Ovary (tissue), 9 donors: ENCODE data around the gene JADE3. TPM values are rescaled to one million over a fixed set of nuclear protein-coding genes. Genes with fewer than 3 reads are reported as not detected.

Experiments
- DNase-seq, 5 donors: peaks; one replicate each; pipeline ENCODE4 v3.0.0-alpha.2; 2019 to 2020
- H3K27ac ChIP-seq, 2 donors: fragments of 200-600 bp; one replicate each; pipeline versions ENCODE4 v1.5.1 to v1.8.0; 2019 to 2022
- H3K27me3 ChIP-seq: fragments of 200-600 bp; one replicate; pipeline ENCODE4 v1.8.0; 2022
- H3K36me3 ChIP-seq: fragments of 200-600 bp; sonication (generic); one replicate; pipeline ENCODE4 v1.5.1; 2019
- H3K4me1 ChIP-seq: one replicate; pipeline ENCODE4 v1.8.1; 2013; ENCODE audit warnings: mild to moderate bottlenecking, moderate library complexity; ENCODE audit not compliant: insufficient read depth
- H3K4me3 ChIP-seq: fragments of 200-600 bp; sonication (generic); one replicate; pipeline ENCODE4 v1.5.1; 2017
- H3K9me3 ChIP-seq, 2 donors: fragments of 200-600 bp in 1 of 2; sonication (generic) in 1 of 2; one replicate each; pipeline versions ENCODE4 v1.5.1 to v1.8.1; 2013 to 2019; ENCODE audit warnings: mild to moderate bottlenecking in 1 of 2, moderate library complexity in 1 of 2
- CTCF ChIP-seq, 3 donors: fragments of 450-650 bp in 2 of 3; fragments of 200-600 bp in 1 of 3; IDR thresholded peaks; one replicate each; pipeline versions ENCODE4 v1.5.1 to v1.8.0; 2016 to 2022; ENCODE audit warnings: antibody characterized with exemption in 3 of 3, mild to moderate bottlenecking in 1 of 3
- EP300 ChIP-seq: sonication (generic); formaldehyde crosslinking; IDR thresholded peaks from one replicate; pipeline ENCODE4 v1.6.1; 2017; ENCODE audit warnings: antibody characterized with exemption
- POLR2A ChIP-seq: fragments of 450-650 bp; IDR thresholded peaks from one replicate; pipeline ENCODE4 v1.6.1; 2017; ENCODE audit warnings: antibody characterized with exemption, mild to moderate bottlenecking, moderate library complexity
- WGBS, 3 donors: extraction: QIAGEN DNeasy Blood & Tissue Kit in 1 of 3; methylation state at CpG; one replicate each; pipeline versions ENCODE4 v1.1.5 to v1.1.7; 2013 to 2017; 5-methylcytosine and 5-hydroxymethylcytosine counted together
- intact Hi-C, 4 donors: fragments of 100-400 bp; cut with DNase I; formaldehyde crosslinking; loops; one replicate each; pipeline versions ENCODE4 v1.11.0 to v1.15.1; 2022 to 2023
- polyA plus RNA-seq, 2 donors: library from polyadenylated mRNA; stranded (reverse); fragments of 200-250 nt in 1 of 2; fragments of 350-450 nt in 1 of 2; fragmentation: Illumina TruSeq in 1 of 2; extraction: RNeasy Lipid Tissue Mini Kit (QIAGEN cat#74804) in 1 of 2; gene quantifications; one replicate each; pipeline ENCODE4 v1.2.3, GENCODE V29; 2013 to 2014
- total RNA-seq, 7 donors: library from RNA; depleted of rRNA in 2 of 7; stranded (reverse); fragments of >200 nt in 2 of 7; fragmentation: NEBNext Ultra II Directional in 3 of 7; extraction: Animal tissue kit (Norgen Biotek cat#: 25700) in 3 of 7; gene quantifications; one replicate each; pipeline versions ENCODE4 v1.1.0 to v1.2.4, GENCODE V29; 2016 to 2023
- donor health status: DM: no; HTN: no; CAD: no; lungs with moderate emphysema.
- donor health status: DM: no; HTN: no; CAD: no.
- donor health status: Bipolar disorder and iron deficiency.
- donor health status: DM: yes; HTN: yes; CAD: no.
- donor health status: DM: no; HTN: no; CAD: no.
- donor health status: DM: yes; HTN: yes; CAD: no.

The JADE3 gene
- total and polyA plus RNA-seq, 9 donors, result 5.2 to 27.8 (median 9.7) TPM

- TF ChIP-seq POLR2A (no peak), CTCF (IDR thresholded peaks at IDR 0.05) (no peak), EP300 (no peak)
- 34 to 36% (median 34%) methylated on average over 5 of the region's 5 CpGs for WGBS, 3 donors
- intact Hi-C loops, result no loop called here
- Histone ChIP-seq H3K9me3 (no peaks in the 10 kb centered on the region), H3K36me3 (no peaks in the 10 kb centered on the region), H3K27me3 (no peaks in the 10 kb centered on the region), H3K27ac (no peak overlapping the region), H3K4me1 (no peaks in the 10 kb centered on the region), H3K4me3 (no peak overlapping the region)
- DNase-seq, result no peak
Measured at GRCh38 chrX:47047989-47048388, 135.8 kb downstream of the JADE3 start.

- Histone ChIP-seq H3K27me3 (no peaks in the 10 kb centered on the region), H3K4me1 (no peaks in the 10 kb centered on the region)
- 65 to 78% (median 67%) methylated on average over 1 of the region's 1 CpG for WGBS, 3 donors
Measured at GRCh38 chrX:47059142-47059874, 147.1 kb downstream of the JADE3 start.

GRCh38 chrX:47060708-47061107 is 148.5 kb downstream of the JADE3 start:
- H3K9me3 ChIP-seq, result no peaks in the 10 kb centered on the region
- H3K27me3 ChIP-seq, result no peaks in the 10 kb centered on the region
- WGBS, 3 donors, result 68 to 84% (median 72%) methylated on average over 2 of the region's 2 CpGs
- H3K4me3 ChIP-seq, result no peak overlapping the region
- TF ChIP-seq CTCF (IDR thresholded peaks at IDR 0.05) (no peak), POLR2A (no peak), EP300 (no peak)
- H3K4me1 ChIP-seq, result no peaks in the 10 kb centered on the region
- DNase-seq, result no peak
- H3K36me3 ChIP-seq, result no peaks in the 10 kb centered on the region
- no peak overlapping the region for H3K27ac ChIP-seq
- intact Hi-C loops, result no loop called here

More at GRCh38 chrX:47059142-47059874, 147.1 kb downstream of the JADE3 start:
- Histone ChIP-seq H3K4me3 (no peak overlapping the region), H3K9me3 (no peaks in the 10 kb centered on the region), H3K36me3 (no peaks in the 10 kb centered on the region), H3K27ac (no peak overlapping the region)
- intact Hi-C loops, result no loop called here
- no peak for DNase-seq
- TF ChIP-seq POLR2A, result no peak
- TF ChIP-seq CTCF (IDR thresholded peaks at IDR 0.05), result no peak
- TF ChIP-seq EP300, result no peak

- 73 to 80% (median 76%) methylated on average over 2 of the region's 2 CpGs for WGBS, 3 donors
- no peaks in the 10 kb centered on the region for H3K9me3 ChIP-seq
- no peaks in the 10 kb centered on the region for H3K36me3 ChIP-seq
- no peak overlapping the region for H3K27ac ChIP-seq
- no peak for TF ChIP-seq CTCF (IDR thresholded peaks at IDR 0.05)
- no peak for TF ChIP-seq POLR2A
- no peak for TF ChIP-seq EP300
- no peaks in the 10 kb centered on the region for H3K27me3 ChIP-seq
- DNase-seq, result no peak
- intact Hi-C loops, result no loop called here
- H3K4me1 ChIP-seq, result no peaks in the 10 kb centered on the region
- no peak overlapping the region for H3K4me3 ChIP-seq
Measured at GRCh38 chrX:47061238-47061919, 149.2 kb downstream of the JADE3 start.
